Uterus (tissue), 2 donors: ENCODE results near the gene DNAH10.

Experiments
- CTCF ChIP-seq, 4 experiments: fragments of 200-600 bp in 2 of 4; fragments of 450-650 bp in 2 of 4; sonication (generic) in 2 of 4; IDR thresholded peaks; one replicate each; pipeline ENCODE4 v1.5.1; 2016 to 2019; ENCODE audit warnings: antibody characterized with exemption in 4 of 4, mild to moderate bottlenecking in 2 of 4, moderate library complexity in 1 of 4
- POLR2A ChIP-seq, 2 donors: fragments of 450-650 bp; IDR thresholded peaks; one replicate each; pipeline ENCODE4 v1.6.1; 2016; ENCODE audit warnings: antibody characterized with exemption in 2 of 2, mild to moderate bottlenecking in 1 of 2, moderate library complexity in 1 of 2

DNA sequence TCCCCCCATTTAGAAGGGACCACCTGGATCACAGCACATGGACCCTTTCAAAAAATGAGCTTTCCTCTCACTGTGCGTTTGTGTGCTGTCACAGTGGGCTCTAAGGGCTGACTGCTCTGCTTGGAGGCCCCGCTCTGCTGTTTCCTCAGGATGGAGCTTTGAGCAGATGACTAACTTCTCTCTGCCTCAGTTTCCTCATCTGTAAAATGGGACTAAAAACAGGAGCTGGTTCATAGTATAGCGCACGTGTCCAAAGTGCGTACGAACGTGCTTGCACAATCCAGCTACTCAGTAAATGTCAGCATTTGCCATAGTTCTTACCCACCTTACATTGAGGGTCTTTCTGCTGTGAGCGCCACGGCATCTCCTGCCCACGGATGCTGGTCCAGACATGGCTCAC, 12.7 kb upstream of the DNAH10 start:
- no peak for TF ChIP-seq CTCF (IDR thresholded peaks at IDR 0.05)
- TF ChIP-seq POLR2A (IDR thresholded peaks at IDR 0.05) = no peak
